ENCODE data around the gene CASTOR2. TPM values are rescaled to one million over a fixed set of nuclear protein-coding genes. Genes with fewer than 3 reads are reported as not detected.
"Not testable (repeated sequence)": the region's sequence is repeated elsewhere in the genome, so short reads cannot be mapped to it uniquely, and the experiment has no call there.

The CASTOR2 gene
- 29.9 TPM for total RNA-seq
- long read RNA-seq, transcript CASTOR2-201 (9 exons, 1,257 nt): major isoform, 5 of 5 reads
- long read RNA-seq, partial matches to known transcripts: 0 of 5 reads
- long read RNA-seq, other reads (novel, unspliced or antisense): 0 of 5 reads

DNA sequence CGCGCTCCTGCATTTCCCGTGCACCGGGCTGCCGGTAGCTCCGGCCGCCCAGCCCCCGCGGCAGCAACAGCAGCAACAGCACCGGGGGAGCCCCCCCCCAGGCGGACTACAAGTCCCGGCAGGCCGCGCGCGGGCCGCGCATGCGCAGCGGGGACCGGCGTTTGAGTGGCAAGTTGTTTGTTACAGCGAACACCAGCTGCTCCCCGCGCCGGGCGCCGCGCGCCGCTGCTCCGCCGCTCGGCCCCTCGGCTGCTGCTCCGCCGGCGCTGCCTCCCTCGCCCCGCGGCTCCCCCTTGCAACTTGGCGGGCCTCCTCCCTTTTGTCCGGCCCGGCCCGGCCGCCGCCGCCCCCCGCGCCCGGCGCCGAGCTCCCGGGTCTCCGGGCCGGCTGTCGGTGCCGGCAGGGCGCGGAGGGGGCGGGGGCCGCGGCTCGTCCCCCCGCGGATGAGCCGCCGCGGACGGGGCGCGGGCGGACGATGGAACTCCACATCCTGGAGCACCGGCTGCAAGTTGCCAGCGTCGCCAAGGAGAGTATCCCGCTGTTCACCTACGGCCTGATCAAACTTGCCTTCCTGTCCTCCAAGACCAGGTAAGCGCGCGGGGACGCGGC lies at the start of gene CASTOR2:
TSS of gene CASTOR2 (plus strand) at position 195 of the 609 bp plus-strand sequence. CDS start at position 476, 281 bp downstream.
- H3K27me3 ChIP-seq (ENCODE audit: low read depth); intact Hi-C loops (cut with micrococcal nuclease); H3K36me3 ChIP-seq; H3K4me1 ChIP-seq; H3K9me3 ChIP-seq (replicated peaks): not testable (repeated sequence)
- peak; percentile 72 for DNase-seq
- Histone ChIP-seq H3K4me3 (peak within 1 kb of the TSS; percentile 61), H3K27ac (replicated peaks) (peak within 1 kb of the TSS; percentile 51)

DNA sequence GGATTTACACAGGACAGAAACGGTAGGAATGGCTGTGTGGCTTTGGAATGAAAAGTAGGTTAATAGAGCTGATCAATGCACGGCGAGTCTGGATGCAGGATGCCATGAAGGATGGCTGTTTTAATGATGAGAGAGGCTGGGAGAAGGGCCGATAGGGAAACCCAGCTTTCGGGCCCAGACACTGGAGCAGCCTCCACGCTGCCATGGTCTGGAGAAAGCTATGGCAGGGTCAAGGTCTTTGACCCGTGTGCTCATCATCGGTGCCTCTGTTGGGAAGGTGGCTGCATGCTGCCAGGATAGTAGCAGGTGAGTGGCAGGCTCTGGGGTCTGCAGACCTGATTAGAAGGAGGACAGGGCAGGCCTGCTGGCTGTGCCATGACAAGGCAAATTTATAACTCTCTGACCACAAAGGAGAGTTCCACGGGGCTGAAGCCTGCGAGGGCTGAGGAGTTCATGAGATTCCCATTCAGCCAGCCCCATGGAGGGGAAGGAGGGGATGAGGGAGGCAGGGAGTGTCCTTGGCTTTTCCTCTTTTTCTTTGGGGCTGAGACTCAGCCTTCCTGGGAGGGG lies 42.1 kb upstream of the CASTOR2 start:
- H3K36me3 ChIP-seq; H3K27me3 ChIP-seq (ENCODE audit: low read depth); DNase-seq; H3K4me1 ChIP-seq; H3K27ac ChIP-seq (replicated peaks); H3K9me3 ChIP-seq (replicated peaks); H3K4me3 ChIP-seq; intact Hi-C loops (cut with micrococcal nuclease): not testable (repeated sequence)

DNA sequence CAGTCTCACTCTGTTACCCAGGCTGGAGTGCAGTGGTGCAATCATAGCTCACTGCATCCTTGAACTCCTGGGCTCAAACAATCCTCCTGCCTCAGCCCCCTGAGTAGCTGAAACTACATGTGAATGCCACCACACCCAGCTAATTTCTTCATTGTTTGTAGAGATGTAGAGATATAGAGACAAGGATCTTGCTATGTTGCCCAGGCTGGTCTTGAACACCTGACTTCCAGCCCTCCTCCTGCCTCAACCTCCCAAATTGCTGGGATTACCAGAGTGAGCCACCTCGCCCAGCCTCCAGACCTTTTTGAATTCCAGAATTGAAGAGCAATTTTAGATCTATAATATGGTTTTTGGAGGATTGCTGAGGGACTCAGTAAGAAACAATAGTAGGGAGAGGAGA lies 40.9 kb upstream of the CASTOR2 start:
- H3K4me3 ChIP-seq; H3K9me3 ChIP-seq (replicated peaks); DNase-seq; H3K4me1 ChIP-seq; H3K27me3 ChIP-seq (ENCODE audit: low read depth); H3K36me3 ChIP-seq; intact Hi-C loops (cut with micrococcal nuclease); H3K27ac ChIP-seq (replicated peaks): not testable (repeated sequence)

DNA sequence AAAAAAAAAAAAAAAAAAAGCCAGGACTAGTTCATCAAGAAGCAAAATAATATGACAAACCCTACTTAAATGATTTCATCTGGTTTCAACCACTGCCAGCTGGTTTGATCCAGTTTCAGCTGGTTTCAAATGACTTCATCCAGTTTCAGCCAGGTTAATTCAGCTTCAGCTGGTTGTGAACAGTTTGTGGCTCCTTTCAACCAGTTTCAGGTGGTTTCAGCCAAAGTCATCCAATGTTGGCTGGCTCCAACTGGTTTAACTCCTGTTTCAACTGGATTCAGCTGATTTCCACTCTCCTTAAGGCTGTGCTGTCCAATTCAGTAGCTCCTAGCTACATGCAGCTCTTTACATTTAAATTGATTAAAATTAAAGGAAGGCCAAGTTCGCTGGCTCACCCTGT lies 37.5 kb upstream of the CASTOR2 start:
- intact Hi-C loops (cut with micrococcal nuclease); H3K9me3 ChIP-seq (replicated peaks); H3K4me1 ChIP-seq; H3K27me3 ChIP-seq (ENCODE audit: low read depth); DNase-seq; H3K36me3 ChIP-seq; H3K27ac ChIP-seq (replicated peaks); H3K4me3 ChIP-seq: not testable (repeated sequence)

DNA sequence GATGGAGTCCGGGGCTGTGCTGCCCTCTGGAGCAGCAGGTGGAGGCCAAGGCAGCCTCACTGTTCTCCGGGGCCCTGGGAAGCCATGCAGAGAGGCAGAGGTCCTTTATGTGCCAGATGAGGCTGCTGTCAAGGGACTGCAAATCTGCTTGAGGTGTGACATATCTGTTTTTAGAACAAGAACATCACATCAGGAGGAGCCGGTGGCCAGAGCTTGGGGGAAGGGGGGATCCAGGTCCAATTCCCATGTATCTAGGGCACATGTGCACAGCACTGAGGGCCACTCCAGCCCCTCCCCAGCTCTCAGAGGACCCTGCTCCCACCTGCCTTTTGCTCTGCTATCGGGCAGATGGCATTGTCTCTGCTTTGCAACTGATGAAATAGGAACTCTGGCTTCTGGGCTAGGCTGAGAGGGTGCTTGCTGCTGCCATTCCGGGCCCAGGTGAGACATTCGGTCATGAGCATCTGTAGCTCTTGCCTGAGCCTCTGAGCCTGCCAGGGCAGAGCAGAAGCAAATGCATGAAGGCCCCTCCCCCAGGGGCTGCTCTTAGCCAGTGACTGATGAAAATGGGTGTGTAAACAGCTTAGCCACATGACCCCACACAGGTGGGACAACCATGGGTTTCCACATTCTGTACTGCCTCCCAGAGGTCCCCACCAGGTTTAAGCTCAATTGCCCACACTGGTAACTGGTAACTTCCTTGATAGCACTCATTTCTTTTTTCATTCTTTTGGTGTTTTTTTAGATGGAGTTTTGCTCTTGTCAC lies 32.8 kb upstream of the CASTOR2 start:
- H3K4me1 ChIP-seq; DNase-seq; H3K4me3 ChIP-seq; intact Hi-C loops (cut with micrococcal nuclease); H3K27me3 ChIP-seq (ENCODE audit: low read depth); H3K27ac ChIP-seq (replicated peaks); H3K36me3 ChIP-seq; H3K9me3 ChIP-seq (replicated peaks): not testable (repeated sequence)

DNA sequence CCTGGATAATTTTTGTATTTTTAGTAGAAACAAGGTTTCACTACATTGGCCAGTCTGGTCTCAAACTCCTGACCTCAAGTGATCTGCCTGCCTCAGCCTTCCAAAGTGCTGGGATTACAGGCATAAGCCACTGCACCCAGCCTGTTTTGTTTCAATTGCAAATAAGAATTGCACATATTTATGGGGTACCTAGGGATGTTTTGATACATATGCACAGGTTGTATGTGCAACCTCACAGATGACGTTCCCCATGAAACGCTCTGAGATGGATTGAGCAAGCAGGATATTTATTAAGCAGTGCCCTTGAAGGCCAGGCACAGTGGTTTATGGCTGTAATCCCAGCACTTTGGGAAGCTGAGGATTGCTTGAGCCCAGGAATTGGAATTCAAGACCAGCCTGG lies 25.1 kb upstream of the CASTOR2 start:
- H3K27ac ChIP-seq (replicated peaks); H3K27me3 ChIP-seq (ENCODE audit: low read depth); DNase-seq; intact Hi-C loops (cut with micrococcal nuclease); H3K4me1 ChIP-seq; H3K4me3 ChIP-seq; H3K36me3 ChIP-seq; H3K9me3 ChIP-seq (replicated peaks): not testable (repeated sequence)

DNA sequence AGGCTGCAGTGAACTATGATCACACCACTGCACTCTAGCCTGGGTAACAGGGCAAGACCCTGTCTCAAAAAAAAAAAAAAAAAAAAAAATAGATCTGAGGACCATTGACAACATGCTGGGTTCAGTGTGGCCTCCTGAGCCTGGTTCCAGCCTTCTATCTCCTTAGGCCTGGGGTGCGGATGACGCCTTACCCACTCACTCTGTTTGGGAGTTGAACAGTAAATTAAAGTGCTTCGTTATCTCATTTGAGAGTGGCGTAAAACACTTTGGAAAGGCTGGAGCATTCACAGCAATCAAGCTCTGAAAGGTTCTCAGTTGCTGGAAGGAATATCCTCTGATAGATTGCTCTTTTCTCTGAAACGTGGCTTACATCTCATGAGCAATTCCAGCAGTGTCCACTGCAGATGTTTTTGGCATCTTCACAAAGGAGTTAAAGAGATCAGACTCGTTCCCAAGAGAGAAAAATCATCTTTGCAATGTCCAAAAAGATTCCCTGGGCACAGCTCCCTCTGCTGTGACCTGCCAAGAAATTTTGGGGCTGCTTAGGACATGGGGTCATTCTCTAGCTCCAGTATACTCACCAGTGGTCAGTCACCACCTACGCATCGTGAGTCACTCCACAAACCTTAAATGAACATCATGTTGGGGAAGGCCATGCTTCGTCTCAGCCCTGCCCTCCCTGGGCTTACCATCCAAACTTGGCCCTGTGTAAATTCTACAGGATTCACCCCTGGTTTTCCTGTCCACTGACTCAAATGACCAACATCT lies 23.0 kb upstream of the CASTOR2 start:
- DNase-seq; H3K27me3 ChIP-seq (ENCODE audit: low read depth); intact Hi-C loops (cut with micrococcal nuclease); H3K4me1 ChIP-seq; H3K9me3 ChIP-seq (replicated peaks); H3K4me3 ChIP-seq; H3K27ac ChIP-seq (replicated peaks); H3K36me3 ChIP-seq: not testable (repeated sequence)

DNA sequence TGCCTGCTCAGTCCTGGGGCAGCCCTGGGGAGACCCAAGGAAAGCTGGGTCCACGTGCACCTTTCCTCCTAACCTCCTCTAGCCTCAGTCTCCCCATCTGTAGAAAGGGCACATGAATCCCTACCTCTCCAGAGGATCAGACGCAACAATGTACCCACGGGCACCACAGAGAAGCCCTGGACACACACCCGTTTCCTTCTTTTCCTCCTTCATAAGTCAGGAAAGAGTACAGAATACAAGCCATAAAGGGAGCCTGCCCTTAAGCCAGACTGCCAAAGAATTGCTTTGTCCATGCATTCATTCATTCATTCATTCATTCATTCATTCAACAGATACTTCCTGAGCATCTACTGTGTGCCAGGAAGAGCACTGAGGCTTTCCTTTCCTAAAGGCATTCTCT lies 20.6 kb upstream of the CASTOR2 start:
- H3K27ac ChIP-seq (replicated peaks); H3K27me3 ChIP-seq (ENCODE audit: low read depth); H3K4me1 ChIP-seq; intact Hi-C loops (cut with micrococcal nuclease); DNase-seq; H3K4me3 ChIP-seq; H3K36me3 ChIP-seq; H3K9me3 ChIP-seq (replicated peaks): not testable (repeated sequence)

DNA sequence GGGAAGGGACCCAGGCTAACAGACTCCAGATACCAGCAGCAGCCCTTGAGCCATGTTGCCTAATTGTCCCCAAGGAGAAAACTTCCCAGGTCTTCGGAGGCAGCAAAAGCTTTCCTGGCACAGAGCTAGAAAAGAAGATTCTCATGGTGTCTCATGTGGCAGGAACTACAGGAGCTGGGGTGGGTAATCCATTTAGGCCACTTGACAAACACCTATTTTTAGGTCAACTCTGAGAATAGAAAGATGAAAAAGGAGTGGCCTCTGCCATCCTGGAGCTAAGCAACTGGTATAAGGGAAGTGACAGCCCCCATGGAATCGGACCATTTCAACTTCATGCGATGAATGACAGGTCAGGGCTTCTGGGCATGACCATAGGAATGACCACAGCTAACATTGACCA lies 16.8 kb upstream of the CASTOR2 start:
- H3K9me3 ChIP-seq (replicated peaks); H3K27me3 ChIP-seq (ENCODE audit: low read depth); DNase-seq; H3K36me3 ChIP-seq; intact Hi-C loops (cut with micrococcal nuclease); H3K4me3 ChIP-seq; H3K4me1 ChIP-seq; H3K27ac ChIP-seq (replicated peaks): not testable (repeated sequence)

DNA sequence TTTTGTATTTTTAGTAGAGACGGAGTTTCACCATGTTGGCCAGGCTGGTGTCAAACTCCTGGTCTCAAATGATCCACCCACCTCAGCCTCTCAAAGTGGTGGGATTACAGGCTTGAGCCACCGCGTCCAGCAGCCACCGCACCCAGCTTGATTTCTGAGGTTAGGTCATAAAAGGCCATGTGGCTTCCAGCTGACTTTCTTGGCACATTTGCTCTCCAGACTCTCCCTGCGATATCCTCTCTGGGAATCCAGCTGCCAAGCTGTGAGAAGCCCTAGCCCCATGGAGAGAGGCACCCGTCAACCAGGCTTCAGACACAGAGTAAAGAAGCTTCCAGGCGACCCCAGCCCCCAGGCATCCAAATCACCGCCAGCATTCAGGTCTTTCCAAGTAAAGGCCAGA lies 10.7 kb upstream of the CASTOR2 start:
- H3K9me3 ChIP-seq (replicated peaks); DNase-seq; intact Hi-C loops (cut with micrococcal nuclease); H3K4me1 ChIP-seq; H3K27me3 ChIP-seq (ENCODE audit: low read depth); H3K36me3 ChIP-seq; H3K27ac ChIP-seq (replicated peaks); H3K4me3 ChIP-seq: not testable (repeated sequence)

DNA sequence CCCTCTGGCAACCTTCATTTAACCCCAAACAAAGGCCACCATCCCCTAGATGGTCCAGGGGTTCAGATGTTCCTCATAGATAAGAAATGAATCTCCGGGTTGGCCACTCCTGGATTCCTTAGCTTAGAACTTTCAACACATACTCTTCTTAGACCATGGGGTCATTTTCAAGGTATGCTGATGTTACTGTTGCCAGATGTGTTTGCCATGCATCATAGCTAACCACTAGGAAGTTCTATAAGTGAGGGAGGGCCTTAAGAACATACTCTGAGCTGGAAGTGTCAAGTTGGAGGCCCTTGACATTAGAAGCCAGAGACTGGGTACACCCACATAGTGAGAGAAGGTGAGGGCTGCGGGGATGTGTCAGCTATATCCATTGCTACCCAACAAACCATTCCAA lies 6.2 kb upstream of the CASTOR2 start:
- H3K27ac ChIP-seq (replicated peaks); H3K4me3 ChIP-seq; H3K9me3 ChIP-seq (replicated peaks); H3K27me3 ChIP-seq (ENCODE audit: low read depth); H3K4me1 ChIP-seq; H3K36me3 ChIP-seq; DNase-seq; intact Hi-C loops (cut with micrococcal nuclease): not testable (repeated sequence)

DNA sequence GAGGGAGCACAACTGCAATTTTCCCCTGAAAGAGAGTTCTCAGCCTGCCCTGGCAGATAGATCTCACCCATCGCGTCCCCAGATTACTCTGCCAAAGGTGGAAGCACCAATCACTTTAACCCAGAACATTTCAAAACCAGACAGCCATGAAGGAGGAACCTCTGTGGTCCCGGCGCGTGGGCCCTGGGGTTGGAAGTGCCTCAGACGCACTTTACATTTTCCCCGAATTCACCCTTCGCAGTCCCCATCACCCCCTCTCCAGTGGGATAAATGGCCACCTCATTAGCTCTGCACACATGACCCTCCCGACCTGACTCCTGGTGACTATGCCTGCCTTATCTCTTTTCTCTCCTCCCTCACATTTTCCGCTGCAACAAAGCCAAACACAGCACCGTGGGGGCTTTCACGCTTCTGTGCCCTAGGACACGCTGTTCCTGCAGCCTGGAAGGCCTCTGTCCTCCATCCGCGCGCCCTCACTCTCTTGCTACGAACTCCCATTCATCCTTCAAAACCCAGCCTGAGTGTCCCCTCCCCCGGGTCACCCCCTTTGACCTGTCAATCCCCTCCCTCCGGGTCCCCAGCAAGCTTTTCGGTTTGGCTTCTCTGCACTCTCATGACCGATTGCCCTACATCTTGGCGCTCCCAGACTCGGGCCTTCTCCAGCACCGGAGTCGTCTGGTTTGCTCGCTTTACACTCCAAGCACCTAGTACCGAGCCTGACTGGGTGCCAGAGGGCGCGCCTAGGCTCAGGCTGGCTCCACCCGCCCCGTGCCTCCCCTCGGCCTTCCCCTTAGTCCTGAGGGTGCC lies 598 bp upstream of the CASTOR2 start:
- H3K4me1 ChIP-seq; H3K27me3 ChIP-seq (ENCODE audit: low read depth); H3K9me3 ChIP-seq (replicated peaks); DNase-seq; intact Hi-C loops (cut with micrococcal nuclease); H3K36me3 ChIP-seq: not testable (repeated sequence)
- Histone ChIP-seq H3K4me3 (peak overlapping the region; percentile 61), H3K27ac (replicated peaks) (peak overlapping the region; percentile 51)

Measured in left ventricle myocardium inferior (tissue), 1 donor.